ENCODE measurements around the gene KCNRG.
"Not testable (repeated sequence)": the region's sequence is repeated elsewhere in the genome, so short reads cannot be mapped to it uniquely, and the experiment has no call there.

The KCNRG gene

GRCh38 chr13:50012396-50013169, 2.7 kb upstream of the KCNRG start:
- DNase-seq, result no peak

GRCh38 chr13:50014386-50014785, 858 bp upstream of the KCNRG start:
- no peak for DNase-seq

- no peak for DNase-seq
These were observed 506 bp downstream of the KCNRG start for GRCh38 chr13:50015750-50016149.

- no peak for DNase-seq
These were observed 1.2 kb downstream of the KCNRG start for GRCh38 chr13:50016444-50016843.

- no peak for DNase-seq
These were observed 2.6 kb downstream of the KCNRG start for GRCh38 chr13:50017819-50018218.

- no peak for DNase-seq
These were observed 10.2 kb downstream of the KCNRG start for GRCh38 chr13:50025436-50025835.

- no peak for DNase-seq
These were observed 11.7 kb downstream of the KCNRG start for GRCh38 chr13:50026788-50027473.

GRCh38 chr13:50030315-50030714, 15.1 kb downstream of the KCNRG start:
- no peak for DNase-seq

- DNase-seq, result no peak
These were observed 18.5 kb downstream of the KCNRG start for GRCh38 chr13:50033725-50034124.

- no peak for DNase-seq
These were observed 22.5 kb downstream of the KCNRG start for GRCh38 chr13:50037788-50038187.

- no peak for DNase-seq
These were observed 23.0 kb downstream of the KCNRG start for GRCh38 chr13:50038266-50038665.

- DNase-seq, result no peak
These were observed 37.2 kb downstream of the KCNRG start for GRCh38 chr13:50052478-50052877.

- no peak for DNase-seq
These were observed 38.6 kb downstream of the KCNRG start for GRCh38 chr13:50053844-50054243.

GRCh38 chr13:50055454-50055853, 40.2 kb downstream of the KCNRG start:
- DNase-seq, result no peak

- no peak for DNase-seq
These were observed 45.5 kb downstream of the KCNRG start for GRCh38 chr13:50060718-50061117.

- DNase-seq, result not testable (repeated sequence)
These were observed 47.1 kb downstream of the KCNRG start for GRCh38 chr13:50062336-50062735.

GRCh38 chr13:50065712-50066111, 50.5 kb downstream of the KCNRG start:
- DNase-seq, result no peak

- DNase-seq, result no peak
These were observed 53.3 kb downstream of the KCNRG start for GRCh38 chr13:50068508-50068907.

- DNase-seq, result no peak
These were observed 54.0 kb downstream of the KCNRG start for GRCh38 chr13:50069261-50069660.

GRCh38 chr13:50070186-50070585, 54.9 kb downstream of the KCNRG start:
- DNase-seq, result no peak
